GM19468 (cell line): Measurements from ENCODE around the gene HNF4A.

Source experiments
- ATAC-seq: cut with Tn5 transposase; IDR thresholded peaks from one replicate; pipeline ENCODE4 v1.9.1; 2021; ENCODE audit warnings: mild to moderate bottlenecking, moderate library complexity, moderate number of reproducible peaks; ENCODE audit not compliant: unreplicated experiment; ENCODE audit errors: extremely low read depth

The HNF4A gene

GRCh38 chr20:44435630-44436335 is 80.3 kb downstream of the HNF4A start:
- ATAC-seq, result no peak

GRCh38 chr20:44436393-44436792 is 80.9 kb downstream of the HNF4A start:
- ATAC-seq, result no peak

- ATAC-seq, result no peak
Measured at GRCh38 chr20:44437497-44437896, 82.0 kb downstream of the HNF4A start.

- ATAC-seq, result no peak
Measured at GRCh38 chr20:44438782-44439181, 83.3 kb downstream of the HNF4A start.

- ATAC-seq, result no peak
Measured at GRCh38 chr20:44439318-44439717, 83.8 kb downstream of the HNF4A start.

- ATAC-seq, result no peak
Measured at GRCh38 chr20:44442298-44443070, 87.0 kb downstream of the HNF4A start.

- no peak for ATAC-seq
Measured at GRCh38 chr20:44445742-44446710, 90.5 kb downstream of the HNF4A start.

GRCh38 chr20:44447827-44448419 is 92.4 kb downstream of the HNF4A start:
- ATAC-seq, result no peak

- no peak for ATAC-seq
Measured at GRCh38 chr20:44448753-44449546, 93.5 kb downstream of the HNF4A start.

GRCh38 chr20:44449864-44450263 is 94.4 kb downstream of the HNF4A start:
- ATAC-seq, result no peak

- no peak for ATAC-seq
Measured at GRCh38 chr20:44450281-44450889, 94.9 kb downstream of the HNF4A start.

- no peak for ATAC-seq
Measured at GRCh38 chr20:44450903-44451450, 95.5 kb downstream of the HNF4A start.

GRCh38 chr20:44454306-44454963 is 98.9 kb downstream of the HNF4A start:
- ATAC-seq, result no peak

GRCh38 chr20:44455126-44455525 is 99.6 kb downstream of the HNF4A start:
- no peak for ATAC-seq

GRCh38 chr20:44456611-44457010 is 101.1 kb downstream of the HNF4A start:
- no peak for ATAC-seq

- ATAC-seq, result no peak
Measured at GRCh38 chr20:44457016-44457415, 101.5 kb downstream of the HNF4A start.

GRCh38 chr20:44459271-44459670 is 103.8 kb downstream of the HNF4A start:
- no peak for ATAC-seq

GRCh38 chr20:44460795-44461141 is 105.3 kb downstream of the HNF4A start:
- no peak for ATAC-seq
